OCI-M1 (cell line): ENCODE measurements around the gene CHRNB4.
A peak's percentile ranks its signal among the peaks of the same experiment; 100 is the strongest.
"Not testable (repeated sequence)": the region's sequence is repeated elsewhere in the genome, so short reads cannot be mapped to it uniquely, and the experiment has no call there.

Experiments
- DNase-seq: peaks from one replicate; lab custom pipeline; 2025; lab: John Stamatoyannopoulos, UW

The CHRNB4 gene

DNA sequence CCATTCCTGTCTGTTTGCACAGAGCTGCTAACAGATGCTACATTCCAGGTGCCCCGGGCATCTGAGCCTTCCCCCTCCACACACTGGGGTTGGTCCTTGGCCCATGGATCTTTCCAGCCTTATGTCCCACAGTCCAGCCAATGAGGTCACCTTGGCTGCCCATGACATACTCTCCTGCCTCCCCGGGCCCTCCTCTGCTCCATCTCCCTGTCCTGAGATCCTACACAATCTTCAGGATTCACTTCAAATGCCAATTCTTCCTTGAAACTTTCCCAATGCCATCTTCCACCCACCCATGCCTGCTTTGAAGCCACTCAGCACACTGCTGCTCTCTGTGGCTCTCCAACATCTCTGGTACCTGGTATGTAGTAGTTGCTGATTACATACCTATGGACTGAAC is 24.5 kb downstream of the CHRNB4 start:
- no peak for DNase-seq

DNA sequence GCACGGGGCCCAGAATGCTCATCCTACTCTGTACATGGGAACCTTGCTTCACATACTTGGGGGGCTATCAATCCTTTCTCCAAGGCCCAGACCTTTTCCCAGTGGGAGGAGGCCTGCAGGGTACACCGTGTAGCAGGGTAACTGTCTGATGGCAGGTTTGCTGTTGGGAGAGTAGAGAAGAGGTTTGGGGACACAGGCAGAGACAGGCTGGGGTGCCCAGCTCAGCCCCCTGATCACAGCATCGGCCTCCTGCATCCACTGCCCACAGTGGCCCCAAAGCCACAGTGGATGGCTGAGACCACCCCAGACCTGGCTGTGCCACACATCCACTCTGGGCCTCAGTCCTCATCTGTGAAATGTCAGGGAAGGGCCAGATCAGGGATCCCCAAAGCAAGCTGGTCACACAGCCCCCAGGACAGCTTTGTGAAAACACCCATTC is 25.8 kb downstream of the CHRNB4 start:
- DNase-seq: no peak

DNA sequence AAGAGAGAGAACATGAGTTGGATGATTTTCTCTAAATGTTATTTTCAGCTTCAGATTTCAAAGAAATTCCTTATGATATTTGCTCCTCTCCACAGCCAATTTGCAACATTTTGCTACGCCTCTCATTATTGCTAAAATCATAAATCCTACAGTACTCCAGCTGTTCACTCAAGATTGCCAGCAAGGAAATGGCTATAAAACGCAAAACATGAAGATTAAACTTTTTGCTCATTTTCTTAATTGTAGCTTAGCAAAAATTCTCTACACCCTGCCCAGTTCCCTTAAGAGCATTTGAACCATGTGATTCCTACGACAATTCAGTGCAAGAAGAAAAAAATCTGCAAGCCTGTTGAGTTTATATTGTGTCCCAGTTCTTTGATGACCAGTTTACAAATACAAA is 27.0 kb downstream of the CHRNB4 start:
- DNase-seq: no peak

DNA sequence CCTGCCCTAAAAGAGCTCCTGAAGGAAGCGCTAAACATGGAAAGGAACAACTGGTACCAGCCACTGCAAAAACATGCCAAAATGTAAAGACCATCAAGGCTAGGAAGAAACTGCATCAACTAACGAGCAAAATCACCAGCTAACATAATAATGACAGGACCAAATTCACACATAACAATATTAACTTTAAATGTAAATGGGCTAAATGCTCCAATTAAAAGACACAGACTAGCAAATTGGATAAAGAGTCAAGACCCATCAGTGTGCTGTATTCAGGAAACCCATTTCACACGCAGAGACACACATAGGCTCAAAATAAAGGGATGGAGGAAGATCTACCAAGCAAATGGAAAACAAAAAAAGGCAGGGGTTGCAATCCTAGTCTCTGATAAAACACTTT is 31.5 kb downstream of the CHRNB4 start:
- not testable (repeated sequence) for DNase-seq

DNA sequence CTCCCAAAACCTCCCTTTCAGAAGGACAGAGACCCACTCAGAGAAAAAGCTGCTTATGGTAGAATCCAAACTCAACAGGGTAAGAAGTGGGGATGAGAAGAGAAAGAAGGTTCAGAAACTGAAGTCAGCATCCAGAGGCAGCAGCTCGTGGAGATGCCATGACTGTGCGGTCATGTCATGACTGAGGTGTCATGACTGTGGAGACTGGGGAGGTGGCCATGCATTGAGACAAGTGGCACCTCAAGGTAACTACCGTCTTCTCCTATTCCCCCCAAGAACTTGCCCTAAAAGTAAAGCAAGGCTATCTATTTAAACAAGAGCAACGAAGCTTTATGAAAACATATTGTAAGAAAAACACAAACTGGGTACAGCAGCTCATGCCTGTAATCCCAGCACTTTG is 35.3 kb downstream of the CHRNB4 start:
- no peak for DNase-seq

DNA sequence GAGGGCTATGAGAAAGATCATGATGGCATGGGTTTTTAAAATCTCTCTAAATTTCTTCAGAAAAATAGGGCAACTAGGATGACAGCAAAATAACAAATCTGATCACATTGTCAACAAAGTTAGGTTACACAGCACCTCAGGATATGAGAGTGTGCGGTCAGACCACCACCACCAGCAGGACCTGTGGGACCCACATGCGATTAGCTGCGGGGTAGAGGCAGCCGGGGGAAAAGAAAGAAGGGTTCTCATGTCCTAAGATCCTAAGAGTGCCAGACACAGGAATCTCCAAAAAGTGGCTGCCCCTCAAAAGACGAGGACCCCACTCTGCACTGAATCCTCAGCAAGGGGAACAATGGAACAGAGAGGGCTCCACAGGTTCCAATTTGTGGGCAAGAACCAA is 35.8 kb downstream of the CHRNB4 start:
- DNase-seq: no peak

DNA sequence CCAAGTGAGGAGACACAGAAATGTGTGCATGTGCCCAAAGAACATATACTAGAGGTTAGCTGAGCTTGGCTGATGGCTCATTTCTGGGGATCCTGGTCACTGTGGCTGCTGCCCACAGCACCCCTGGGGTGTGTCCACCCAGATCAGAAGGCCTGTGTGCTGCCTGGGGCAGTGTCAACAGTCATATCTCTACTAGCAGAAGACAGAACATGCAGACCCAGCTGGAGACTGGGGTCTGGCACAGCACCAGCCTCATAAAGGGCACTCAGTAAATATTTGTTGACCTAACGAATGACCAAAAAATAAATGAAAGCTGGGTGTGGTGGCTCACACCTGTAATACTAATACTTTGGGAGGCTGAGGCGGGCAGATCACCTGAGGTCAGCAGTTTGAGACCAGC is 36.6 kb downstream of the CHRNB4 start:
- no peak for DNase-seq

DNA sequence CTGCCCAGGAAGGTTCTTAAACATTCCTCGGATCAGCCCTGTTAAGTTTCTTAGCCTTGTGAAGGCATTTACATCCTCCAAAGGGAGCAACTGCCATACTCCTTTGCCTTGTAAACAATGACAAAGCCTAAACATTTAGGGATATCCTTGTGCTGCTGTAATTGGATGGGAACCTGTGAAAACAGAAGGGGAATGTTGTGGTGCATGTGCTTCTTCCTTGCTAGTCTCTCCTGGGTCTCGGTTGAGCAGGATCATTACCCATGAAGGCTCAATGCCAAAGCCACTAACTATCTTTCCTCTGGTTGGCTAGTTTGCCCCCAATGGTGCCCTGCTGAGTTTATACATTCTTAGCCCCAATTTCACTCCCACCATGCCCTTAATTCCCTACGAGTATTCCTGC is 37.5 kb downstream of the CHRNB4 start:
- DNase-seq: no peak

DNA sequence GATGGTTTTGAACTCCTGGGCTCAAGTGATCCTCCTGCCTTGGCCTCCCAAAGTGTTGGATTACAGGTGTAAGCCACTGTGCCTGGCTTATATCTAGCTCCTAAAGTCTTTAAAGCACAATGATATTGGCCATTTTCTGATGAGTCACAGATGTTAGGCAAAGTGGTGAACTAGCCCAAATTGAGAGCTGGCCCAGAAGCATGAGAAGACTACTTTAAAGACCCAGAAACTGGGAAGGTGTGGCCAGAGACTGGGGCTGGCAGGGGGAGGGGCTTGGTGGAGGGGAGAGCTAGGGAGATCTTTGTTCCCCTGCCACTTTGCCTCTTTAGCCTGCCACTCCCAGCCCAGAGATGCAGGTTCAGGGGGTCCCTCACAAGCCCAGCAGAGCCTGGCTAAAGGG is 41.8 kb downstream of the CHRNB4 start:
- peak; percentile 6 for DNase-seq

DNA sequence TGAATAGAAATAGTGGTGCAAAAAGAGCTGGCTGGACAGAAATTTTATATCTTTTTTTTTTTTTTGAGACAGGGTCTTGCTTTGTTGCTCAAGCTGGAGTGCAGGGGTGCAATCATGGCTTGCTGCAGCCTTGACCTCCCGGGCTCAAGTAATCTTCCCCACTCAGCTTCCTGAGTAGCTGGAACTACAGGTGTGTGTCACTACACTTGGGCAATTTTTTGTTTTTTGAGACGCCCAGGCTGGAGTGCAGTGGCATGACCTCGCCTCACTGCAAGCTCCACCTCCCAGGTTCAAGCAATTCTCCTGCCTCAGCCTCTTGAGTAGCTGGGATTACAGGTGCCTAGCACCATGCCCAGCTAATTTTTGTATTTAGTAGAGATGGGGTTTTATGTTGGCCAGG is 42.7 kb downstream of the CHRNB4 start:
- no peak for DNase-seq

DNA sequence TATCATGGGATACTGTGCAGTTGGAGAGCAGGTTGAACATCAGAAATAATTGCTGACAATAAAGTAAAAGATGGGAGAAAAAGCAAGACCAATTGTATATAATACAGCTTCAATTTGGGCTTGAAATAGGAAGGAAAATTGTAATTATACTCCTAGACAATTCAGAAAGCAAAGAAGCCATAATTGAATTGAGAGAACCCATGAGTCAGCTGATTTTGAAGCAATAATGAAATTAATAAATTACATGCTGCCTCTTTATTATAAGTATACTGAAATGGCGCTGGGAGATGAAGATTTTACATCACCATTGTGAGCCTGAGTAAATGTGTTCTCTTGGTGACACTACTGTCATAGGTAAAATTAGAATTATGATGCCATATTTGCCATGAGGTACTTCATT is 43.4 kb downstream of the CHRNB4 start:
- DNase-seq: no peak

DNA sequence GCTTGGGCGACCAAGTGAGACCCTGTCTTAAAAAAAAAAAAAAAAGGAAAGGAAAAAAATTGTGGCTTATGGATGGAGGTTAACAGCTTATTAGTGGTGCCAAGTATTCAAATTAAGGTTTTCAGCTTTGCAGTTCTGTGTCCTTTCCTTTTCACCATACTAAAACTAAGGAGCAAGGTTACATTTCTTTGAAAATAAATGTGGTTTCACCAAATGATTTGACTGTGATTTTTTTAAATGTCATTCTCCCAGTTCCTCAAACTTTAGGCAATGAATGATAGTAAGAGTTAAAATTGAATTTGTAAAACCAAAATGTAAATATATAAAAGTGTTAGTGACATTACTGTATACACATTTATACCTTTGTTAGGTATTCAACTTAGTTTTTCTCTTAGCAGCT is 66.1 kb downstream of the CHRNB4 start:
- DNase-seq: no peak
